Activated naive CD8-positive, alpha-beta T cell (primary cell): ENCODE data around the gene TAS2R1.

ENCODE experiments used
- H3K27ac Mint-ChIP-seq: one replicate; pipeline ENCODE4 v1.8.0; 2021; ENCODE audit warnings: mixed read lengths
- H3K27me3 Mint-ChIP-seq: one replicate; pipeline ENCODE4 v1.8.0; 2021; ENCODE audit warnings: mixed read lengths
- H3K36me3 Mint-ChIP-seq: one replicate; pipeline ENCODE4 v1.8.0; 2021; ENCODE audit warnings: mixed read lengths
- H3K4me1 Mint-ChIP-seq: one replicate; pipeline ENCODE4 v1.8.0; 2021; ENCODE audit warnings: low read depth, mixed read lengths
- H3K4me3 Mint-ChIP-seq: one replicate; pipeline ENCODE4 v1.8.0; 2021; ENCODE audit warnings: mild to moderate bottlenecking, mixed read lengths
- H3K9me3 Mint-ChIP-seq: one replicate; pipeline ENCODE4 v1.8.0; 2021; ENCODE audit warnings: low read depth, mixed read lengths

TAS2R1 gene

DNA sequence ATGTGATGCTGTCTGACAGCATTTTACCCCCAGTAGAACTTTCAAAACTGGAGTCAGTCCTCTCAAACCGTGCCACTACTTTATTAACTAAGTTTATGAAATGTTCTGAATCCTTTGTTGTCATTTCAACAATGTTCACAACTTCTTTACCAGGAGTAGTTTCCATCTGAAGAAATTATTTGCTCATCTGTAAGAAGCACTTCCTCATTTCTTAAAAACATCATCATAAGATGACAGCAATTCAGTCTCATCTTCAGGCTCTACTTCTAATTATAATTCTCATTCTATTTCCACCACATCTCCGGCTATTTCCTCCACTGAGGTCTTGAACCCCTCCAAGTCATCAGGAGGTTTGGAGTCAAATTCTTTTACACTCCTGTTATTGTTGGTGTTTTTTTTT, 2.3 kb upstream of the TAS2R1 start:
- Mint-ChIP-seq H3K36me3 (no peaks in the 10 kb centered on the region), H3K4me1 (no peaks in the 10 kb centered on the region), H3K9me3 (peaks cover 21% of the 10 kb centered on the region), H3K27me3 (no peaks in the 10 kb centered on the region), H3K27ac (no peak overlapping the region), H3K4me3 (no peak overlapping the region)

DNA sequence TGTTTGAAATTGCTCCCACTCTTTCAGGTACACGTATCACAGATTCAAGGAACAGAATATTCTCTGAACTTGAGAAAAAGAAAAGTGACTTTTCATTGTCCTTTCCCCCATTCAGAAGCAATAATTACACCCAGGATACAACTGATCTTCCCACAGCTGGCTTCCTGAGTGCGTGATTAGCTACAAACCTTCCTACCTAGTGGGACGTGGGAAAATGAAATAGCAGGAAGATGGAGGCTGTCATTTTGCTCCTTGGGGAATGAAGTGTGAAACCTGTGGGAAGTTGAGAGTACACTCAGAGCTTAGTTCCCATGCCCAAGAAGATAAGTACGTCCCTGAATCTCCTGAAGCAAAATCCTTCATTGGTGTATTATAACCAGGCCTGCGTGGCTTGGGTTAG, 2.6 kb downstream of the TAS2R1 start:
- Mint-ChIP-seq H3K4me1 (no peaks in the 10 kb centered on the region), H3K4me3 (no peak overlapping the region), H3K36me3 (no peaks in the 10 kb centered on the region), H3K9me3 (peaks cover 8% of the 10 kb centered on the region), H3K27me3 (peaks cover 1% of the 10 kb centered on the region), H3K27ac (no peak overlapping the region)

DNA sequence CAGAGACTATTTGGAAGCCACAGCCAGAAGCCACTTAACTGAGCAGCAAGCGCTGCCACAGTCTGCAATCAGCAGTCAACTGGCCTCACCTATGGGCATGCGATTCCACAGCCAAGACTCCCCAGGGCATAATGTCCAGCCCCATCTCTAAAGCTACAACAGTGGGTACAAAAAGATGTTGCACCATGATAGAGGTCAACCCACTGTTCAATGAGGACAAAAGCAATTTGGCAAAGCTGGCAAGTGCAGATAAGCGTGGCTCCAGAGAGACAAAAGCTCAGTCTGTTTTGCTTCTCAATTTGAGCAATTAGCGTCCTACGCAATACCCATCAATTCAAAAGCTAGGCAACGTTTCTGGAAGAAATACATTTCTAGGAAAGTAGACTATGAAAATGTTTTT, 3.2 kb downstream of the TAS2R1 start:
- Mint-ChIP-seq H3K27ac (no peak overlapping the region), H3K27me3 (peaks cover 1% of the 10 kb centered on the region), H3K9me3 (peaks cover 8% of the 10 kb centered on the region), H3K36me3 (no peaks in the 10 kb centered on the region), H3K4me3 (no peak overlapping the region), H3K4me1 (no peaks in the 10 kb centered on the region)

DNA sequence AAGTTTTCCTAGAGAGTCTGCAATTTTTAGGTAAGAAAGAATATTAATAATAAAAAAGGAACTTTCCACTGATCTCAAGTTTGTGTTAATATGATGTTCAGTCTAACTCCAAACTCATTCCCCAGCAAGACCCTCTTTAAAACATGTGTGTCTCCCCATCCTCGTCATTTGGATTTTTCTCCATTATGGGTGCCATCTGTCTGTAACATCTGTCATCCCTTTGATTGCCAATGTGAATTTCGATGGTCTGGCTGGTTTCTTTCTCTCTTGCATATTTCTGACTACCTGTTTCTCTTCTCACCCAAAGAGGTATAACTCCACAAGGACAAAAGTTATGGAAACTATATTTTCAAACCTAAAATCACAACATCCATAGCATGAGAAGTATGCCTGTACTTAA, 4.4 kb downstream of the TAS2R1 start:
- Mint-ChIP-seq H3K4me1 (no peaks in the 10 kb centered on the region), H3K4me3 (no peak overlapping the region), H3K27me3 (peaks cover 1% of the 10 kb centered on the region), H3K27ac (no peak overlapping the region), H3K9me3 (peaks cover 8% of the 10 kb centered on the region), H3K36me3 (no peaks in the 10 kb centered on the region)

DNA sequence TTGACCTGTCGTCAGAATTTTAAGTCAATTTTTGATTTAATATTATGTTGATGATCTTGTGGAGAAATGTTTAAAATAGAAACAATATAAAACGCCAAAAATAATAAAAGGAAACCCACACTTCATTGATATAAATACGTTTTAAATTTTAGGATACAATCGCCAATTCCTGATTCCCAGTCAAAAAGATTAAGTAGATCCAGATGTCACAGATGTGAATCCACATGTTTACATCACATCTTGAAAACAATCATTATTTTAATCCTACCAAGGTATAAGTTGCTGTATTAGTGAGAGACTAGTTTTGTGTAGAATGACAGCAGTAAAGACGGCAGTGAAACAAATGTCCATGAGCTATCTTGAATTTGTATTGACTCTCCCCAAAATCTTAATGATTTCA, 4.9 kb downstream of the TAS2R1 start:
- H3K27me3 Mint-ChIP-seq: peaks cover 1% of the 10 kb centered on the region
- no peak overlapping the region for H3K4me3 Mint-ChIP-seq
- H3K27ac Mint-ChIP-seq: no peak overlapping the region
- no peaks in the 10 kb centered on the region for H3K36me3 Mint-ChIP-seq
- peaks cover 8% of the 10 kb centered on the region for H3K9me3 Mint-ChIP-seq
- no peaks in the 10 kb centered on the region for H3K4me1 Mint-ChIP-seq

DNA sequence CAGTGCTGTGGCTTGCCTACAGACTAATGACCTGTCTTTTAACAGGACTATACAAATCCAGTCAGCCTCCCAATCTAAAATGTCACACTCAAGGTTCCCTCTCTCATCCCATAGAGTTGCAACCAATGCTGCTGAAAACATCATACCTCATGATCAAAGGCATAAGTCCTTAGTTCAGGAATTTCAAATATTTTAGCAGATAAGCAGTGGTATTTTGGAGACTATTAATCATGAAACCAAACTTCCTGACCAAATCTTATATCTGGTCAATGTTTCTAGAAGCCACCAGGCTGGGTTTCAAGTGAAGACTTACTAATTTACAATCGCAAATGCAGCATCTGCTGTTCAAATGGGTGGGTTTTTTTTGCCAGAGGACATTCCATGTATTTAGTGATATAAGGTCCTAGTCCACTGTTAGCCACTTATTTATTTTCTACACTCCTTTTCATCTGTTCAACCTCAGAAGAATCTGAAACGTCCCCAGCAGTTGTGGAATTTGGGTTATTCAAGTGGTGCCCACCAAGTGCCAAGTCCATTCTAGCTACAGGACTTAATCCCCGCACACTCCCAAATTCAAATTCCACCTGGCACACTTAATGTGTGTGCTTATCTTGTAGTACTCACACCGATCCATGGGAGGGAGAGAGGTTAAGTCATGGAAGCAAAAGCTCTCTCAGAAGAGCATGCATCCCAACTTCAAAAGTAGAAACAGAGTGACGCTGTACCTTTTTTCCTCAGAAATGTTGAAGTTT, 5.8 kb downstream of the TAS2R1 start:
- no peak overlapping the region for H3K4me3 Mint-ChIP-seq
- no peak overlapping the region for H3K27ac Mint-ChIP-seq
- no peaks in the 10 kb centered on the region for H3K36me3 Mint-ChIP-seq
- no peaks in the 10 kb centered on the region for H3K4me1 Mint-ChIP-seq
- peaks cover 8% of the 10 kb centered on the region for H3K9me3 Mint-ChIP-seq
- peaks cover 1% of the 10 kb centered on the region for H3K27me3 Mint-ChIP-seq

DNA sequence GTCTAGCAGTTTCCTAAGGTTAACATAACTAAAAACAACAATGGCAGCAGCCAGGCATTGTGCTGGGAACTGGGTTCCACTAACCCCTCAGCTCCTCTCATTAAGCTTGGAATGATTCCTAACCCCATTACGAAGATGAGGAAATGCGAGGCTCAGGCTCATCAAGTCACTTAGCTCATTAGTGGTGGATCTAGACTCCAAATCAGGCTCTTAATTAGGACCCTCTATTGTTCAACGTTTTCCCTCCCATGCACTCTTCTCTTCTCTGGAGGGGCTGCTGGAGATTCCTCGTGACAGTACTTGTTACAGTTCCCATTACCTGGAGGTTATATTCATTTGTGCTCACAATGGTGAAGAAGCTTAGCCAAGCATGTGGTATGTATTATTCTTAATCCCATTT, 6.5 kb downstream of the TAS2R1 start:
- H3K9me3 Mint-ChIP-seq: peaks cover 4% of the 10 kb centered on the region
- no peak overlapping the region for H3K4me3 Mint-ChIP-seq
- H3K36me3 Mint-ChIP-seq: no peaks in the 10 kb centered on the region
- H3K27ac Mint-ChIP-seq: no peak overlapping the region
- H3K27me3 Mint-ChIP-seq: peaks cover 1% of the 10 kb centered on the region
- no peaks in the 10 kb centered on the region for H3K4me1 Mint-ChIP-seq

DNA sequence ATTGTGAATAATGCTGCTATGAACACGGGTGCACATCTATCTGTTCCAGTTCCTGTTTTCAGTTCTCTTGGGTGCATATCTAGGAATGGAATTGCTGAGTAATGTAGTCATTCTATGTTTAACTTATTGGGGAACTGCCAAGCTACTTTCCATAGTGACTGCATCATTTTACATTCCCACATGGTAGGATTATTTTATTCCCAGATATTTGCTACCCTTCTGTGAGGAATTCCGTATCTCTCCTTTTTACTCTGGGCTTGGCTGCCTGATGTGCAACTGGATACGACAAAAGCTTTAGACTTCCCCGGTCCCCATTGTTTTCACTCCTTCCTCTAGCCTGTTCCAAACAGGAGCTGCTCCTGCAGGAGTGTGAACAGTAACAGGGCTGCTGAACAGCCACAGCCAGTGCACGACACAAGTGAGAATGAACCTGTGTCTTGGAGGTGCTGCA, 7.2 kb downstream of the TAS2R1 start:
- Mint-ChIP-seq H3K9me3 (no peaks in the 10 kb centered on the region), H3K4me3 (no peak overlapping the region), H3K36me3 (no peaks in the 10 kb centered on the region), H3K27ac (no peak overlapping the region), H3K4me1 (no peaks in the 10 kb centered on the region), H3K27me3 (peaks cover 1% of the 10 kb centered on the region)

DNA sequence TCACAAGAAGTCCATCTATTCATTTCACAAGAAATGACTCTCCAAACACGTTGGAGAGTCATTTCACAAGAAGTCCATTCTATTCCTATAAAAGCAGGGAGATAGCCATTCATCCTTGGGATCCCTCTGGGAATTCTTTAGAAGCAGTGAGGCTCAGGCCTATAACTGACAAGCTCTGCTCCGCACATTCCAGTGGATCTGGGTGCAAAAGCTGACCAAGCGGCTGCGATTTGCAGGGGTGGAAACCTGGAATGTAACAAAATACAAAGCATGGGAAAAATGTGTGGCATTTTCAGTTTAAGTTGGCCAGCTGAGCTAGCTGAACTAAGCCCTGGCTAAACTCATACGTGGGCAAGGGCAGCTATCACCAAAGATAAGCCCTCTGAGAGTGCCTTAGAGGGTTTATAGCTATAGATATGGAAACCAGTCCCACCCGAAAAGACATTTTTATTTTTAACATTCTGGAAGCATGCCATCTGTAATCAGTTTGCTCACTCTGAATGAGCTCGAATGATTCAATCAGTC, 8.7 kb downstream of the TAS2R1 start:
- H3K9me3 Mint-ChIP-seq: no peaks in the 10 kb centered on the region
- no peak overlapping the region for H3K27ac Mint-ChIP-seq
- no peaks in the 10 kb centered on the region for H3K36me3 Mint-ChIP-seq
- no peak overlapping the region for H3K4me3 Mint-ChIP-seq
- H3K27me3 Mint-ChIP-seq: peaks cover 1% of the 10 kb centered on the region
- H3K4me1 Mint-ChIP-seq: no peaks in the 10 kb centered on the region

DNA sequence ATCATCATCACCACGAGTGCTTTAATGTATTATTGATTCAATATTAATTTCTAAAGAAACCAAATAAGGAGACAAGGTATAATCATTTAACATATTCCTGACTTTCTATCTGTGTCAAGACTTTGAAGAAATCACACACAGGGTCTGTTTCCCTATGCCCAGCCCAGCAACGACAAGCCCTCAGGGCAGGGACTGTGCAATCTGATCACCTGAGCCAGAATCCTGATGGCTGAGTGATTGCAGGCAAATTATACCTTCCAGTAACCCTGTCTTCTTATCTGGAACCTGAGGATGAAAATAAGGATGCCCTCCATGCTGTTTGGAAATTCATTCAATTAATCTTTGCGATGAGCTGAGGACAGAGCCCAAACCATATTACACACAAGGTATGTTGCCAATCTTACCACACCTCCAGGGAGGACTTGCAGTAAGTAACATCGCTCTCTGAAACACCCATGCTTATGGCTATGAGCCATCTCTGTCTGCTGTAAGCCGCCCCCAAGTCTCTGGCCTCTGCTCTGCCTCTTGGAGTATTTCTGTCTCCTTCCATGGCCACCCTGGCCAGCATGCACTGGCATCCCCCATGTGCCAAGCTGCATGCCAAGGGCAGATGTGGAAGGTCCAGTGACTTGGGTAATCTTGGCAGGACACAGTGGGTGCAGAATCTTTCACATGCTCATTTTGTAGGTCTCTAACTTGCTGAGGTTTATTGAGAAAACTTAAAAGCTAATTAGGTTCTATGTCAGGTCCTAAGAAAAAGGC, 10.6 kb downstream of the TAS2R1 start:
- H3K27me3 Mint-ChIP-seq: peaks cover 1% of the 10 kb centered on the region
- H3K4me1 Mint-ChIP-seq: no peaks in the 10 kb centered on the region
- no peaks in the 10 kb centered on the region for H3K9me3 Mint-ChIP-seq
- H3K36me3 Mint-ChIP-seq: no peaks in the 10 kb centered on the region
- no peak overlapping the region for H3K27ac Mint-ChIP-seq
- no peak overlapping the region for H3K4me3 Mint-ChIP-seq

DNA sequence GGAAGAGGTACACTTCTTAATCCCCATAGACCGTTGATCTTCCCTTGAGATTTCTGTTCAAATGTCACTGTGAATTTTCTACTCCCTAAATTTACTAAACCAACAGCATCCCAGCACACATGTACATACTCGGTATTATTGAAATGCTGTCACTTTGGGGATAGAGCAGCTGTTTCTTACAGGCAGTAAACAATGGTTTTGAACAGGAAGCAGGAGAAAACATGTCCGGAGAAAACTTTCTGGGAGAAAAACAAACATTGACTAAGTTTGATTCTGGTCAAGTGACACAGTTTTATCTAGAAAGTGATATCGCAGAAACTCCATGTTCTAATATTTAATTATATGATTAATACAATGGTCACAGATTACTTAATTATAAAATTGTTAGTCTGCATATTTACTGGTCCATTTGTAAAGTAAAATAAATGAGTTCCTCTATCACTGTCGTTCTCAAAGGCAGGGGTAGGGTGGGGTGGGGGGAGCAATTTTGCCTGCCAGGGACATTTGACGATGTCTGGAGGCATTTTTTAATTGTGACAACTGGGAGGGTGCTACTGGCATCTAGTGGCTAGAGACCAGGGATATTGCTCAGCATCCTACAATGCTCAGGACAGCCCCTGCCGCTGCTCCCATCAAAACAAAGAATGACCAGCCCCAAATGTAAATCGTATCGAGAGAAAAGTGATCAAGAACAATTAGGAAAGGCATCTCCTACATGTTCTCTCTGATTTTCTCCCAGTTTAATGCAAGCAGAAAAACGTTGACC, 12.2 kb downstream of the TAS2R1 start:
- H3K4me3 Mint-ChIP-seq: no peak overlapping the region
- no peak overlapping the region for H3K27ac Mint-ChIP-seq
- peaks cover 1% of the 10 kb centered on the region for H3K27me3 Mint-ChIP-seq
- H3K36me3 Mint-ChIP-seq: no peaks in the 10 kb centered on the region
- H3K4me1 Mint-ChIP-seq: no peaks in the 10 kb centered on the region
- no peaks in the 10 kb centered on the region for H3K9me3 Mint-ChIP-seq

DNA sequence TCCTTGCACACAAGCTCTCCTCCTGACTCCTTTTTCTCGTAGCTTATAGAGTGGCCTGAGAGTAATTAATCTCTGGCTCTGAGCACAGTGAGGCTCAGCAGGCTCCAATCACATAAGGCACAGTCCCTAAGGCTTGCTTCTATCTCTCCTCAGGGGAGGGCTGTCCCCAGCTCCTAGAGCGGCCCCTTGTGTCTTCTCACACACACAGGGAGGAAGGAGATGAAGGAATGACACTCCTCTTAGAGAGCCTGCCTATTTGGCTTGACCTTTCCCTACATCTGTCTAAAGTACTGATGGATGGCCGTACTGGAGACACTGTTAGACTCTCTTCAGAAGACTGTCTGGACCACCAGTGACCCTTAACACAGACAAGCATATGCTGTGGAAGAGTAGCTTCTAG, 12.9 kb downstream of the TAS2R1 start:
- Mint-ChIP-seq H3K9me3 (no peaks in the 10 kb centered on the region), H3K27me3 (no peaks in the 10 kb centered on the region), H3K4me1 (no peaks in the 10 kb centered on the region)

DNA sequence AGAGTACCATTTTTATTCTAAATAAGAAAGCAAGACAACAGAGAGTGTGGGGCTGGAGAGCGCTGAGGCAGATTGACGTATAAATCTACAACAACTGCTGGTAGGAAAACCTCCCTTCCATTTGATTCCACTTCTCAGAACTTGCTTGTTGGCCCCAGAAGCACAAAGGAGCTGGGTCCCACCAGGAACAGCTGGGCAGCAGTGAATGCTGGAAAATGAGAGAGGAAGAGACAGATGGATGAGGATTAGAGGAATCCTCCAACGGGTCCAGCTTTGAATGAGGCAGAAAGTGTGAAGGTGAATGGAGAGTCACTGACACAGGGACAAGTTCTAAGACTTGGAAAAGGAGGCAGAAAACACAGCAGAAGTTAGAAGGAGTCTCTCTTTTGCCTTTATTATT, 14.8 kb downstream of the TAS2R1 start:
- H3K27ac Mint-ChIP-seq: no peak overlapping the region
- no peaks in the 10 kb centered on the region for H3K27me3 Mint-ChIP-seq
- H3K9me3 Mint-ChIP-seq: peaks cover 13% of the 10 kb centered on the region
- no peak overlapping the region for H3K4me3 Mint-ChIP-seq
- H3K36me3 Mint-ChIP-seq: no peaks in the 10 kb centered on the region
- no peaks in the 10 kb centered on the region for H3K4me1 Mint-ChIP-seq

More for the DNA sequence above, 12.9 kb downstream of the TAS2R1 start:
- Mint-ChIP-seq H3K27ac (no peak overlapping the region), H3K4me3 (no peak overlapping the region), H3K36me3 (no peaks in the 10 kb centered on the region)

DNA sequence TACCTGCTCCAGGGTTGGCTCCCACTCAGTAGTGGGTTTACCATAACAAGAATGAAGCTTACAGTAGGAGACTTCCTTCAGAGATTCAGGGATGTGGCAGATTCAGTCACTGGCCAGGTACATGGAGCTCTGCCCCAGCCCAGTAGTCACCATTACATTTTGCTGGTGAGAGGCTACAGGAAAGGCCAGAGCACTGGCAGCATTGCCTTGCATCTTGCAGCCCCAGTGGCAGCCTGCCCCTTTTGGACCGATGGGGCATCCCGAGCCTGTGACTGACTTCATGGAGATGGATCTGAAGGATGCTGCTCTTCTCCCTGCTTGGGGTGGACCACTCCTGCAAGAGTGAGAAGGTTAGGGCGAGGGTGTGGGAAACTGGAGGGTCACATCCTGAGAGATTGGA, 16.8 kb downstream of the TAS2R1 start:
- Mint-ChIP-seq H3K9me3 (peaks cover 13% of the 10 kb centered on the region), H3K4me3 (no peak overlapping the region), H3K4me1 (no peaks in the 10 kb centered on the region), H3K27me3 (no peaks in the 10 kb centered on the region), H3K36me3 (no peaks in the 10 kb centered on the region), H3K27ac (no peak overlapping the region)

DNA sequence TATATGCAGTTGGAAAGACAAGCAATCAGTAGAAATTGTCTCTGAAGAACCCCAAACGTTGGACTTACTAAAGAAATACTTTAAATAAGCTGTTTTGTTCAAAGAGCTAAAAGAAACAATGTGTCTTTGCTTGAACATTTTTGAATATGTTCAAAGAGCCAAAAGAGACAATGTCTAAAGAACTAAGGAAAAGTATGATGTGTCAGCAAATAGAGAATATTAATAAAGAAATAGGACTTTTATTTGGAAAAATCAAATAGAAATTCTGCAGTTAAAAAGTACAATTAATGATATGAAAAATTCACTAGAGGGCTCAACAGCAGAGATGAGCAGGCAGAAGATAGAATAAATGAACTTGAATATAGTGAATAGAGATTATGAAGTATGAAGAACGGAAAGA, 19.2 kb downstream of the TAS2R1 start:
- no peak overlapping the region for H3K27ac Mint-ChIP-seq

More for the DNA sequence above, 19.2 kb downstream of the TAS2R1 start:
- peaks cover 13% of the 10 kb centered on the region for H3K9me3 Mint-ChIP-seq
- H3K4me1 Mint-ChIP-seq: no peaks in the 10 kb centered on the region
- H3K27me3 Mint-ChIP-seq: no peaks in the 10 kb centered on the region
- no peaks in the 10 kb centered on the region for H3K36me3 Mint-ChIP-seq
- no peak overlapping the region for H3K4me3 Mint-ChIP-seq
